LNCaP clone FGC (cell line): ENCODE measurements around the gene ANKH.

Source experiments
- DNase-seq: peaks from one replicate; pipeline ENCODE4 v3.0.0-alpha.2; 2011; ENCODE audit warnings: low read depth
- H3K4me3 ChIP-seq: 2 replicates; pipeline ENCODE4 v1.5.1; 2011; ENCODE audit warnings: mild to moderate bottlenecking, low read depth, low read length, control low read depth
- CTCF ChIP-seq: IDR thresholded peaks from 2 replicates; pipeline ENCODE4 v1.5.1; 2012; ENCODE audit warnings: mild to moderate bottlenecking; ENCODE audit not compliant: control insufficient read depth, insufficient read depth; ENCODE audit errors: extremely low read depth

Gene ANKH

GRCh38 chr5:14901462-14902051 is 30.0 kb upstream of the ANKH start:
- TF ChIP-seq CTCF, result no peak
- no peak for DNase-seq
- H3K4me3 ChIP-seq, result no peak overlapping the region

GRCh38 chr5:14900693-14901461 is 29.3 kb upstream of the ANKH start:
- TF ChIP-seq CTCF, result no peak
- DNase-seq, result no peak
- no peak overlapping the region for H3K4me3 ChIP-seq

- no peak for DNase-seq
- no peak for TF ChIP-seq CTCF
- H3K4me3 ChIP-seq, result no peak overlapping the region
Measured at GRCh38 chr5:14896131-14896530, 24.6 kb upstream of the ANKH start.

GRCh38 chr5:14895301-14895700 is 23.7 kb upstream of the ANKH start:
- H3K4me3 ChIP-seq, result no peak overlapping the region
- no peak for DNase-seq
- TF ChIP-seq CTCF, result no peak

- H3K4me3 ChIP-seq, result no peak overlapping the region
- DNase-seq, result no peak
- TF ChIP-seq CTCF, result no peak
Measured at GRCh38 chr5:14894748-14895147, 23.2 kb upstream of the ANKH start.

GRCh38 chr5:14893381-14893780 is 21.8 kb upstream of the ANKH start:
- TF ChIP-seq CTCF, result no peak
- H3K4me3 ChIP-seq, result no peak overlapping the region
- DNase-seq, result no peak
